GM13977 (cell line): ENCODE results near the gene DGKH.

ENCODE experiments used
- DNase-seq: peaks from one replicate; pipeline ENCODE4 v3.0.0; 2012; ENCODE audit warnings: low spot score
- in situ Hi-C: fragments of 300-500 bp; cut with MboI; formaldehyde crosslinking; loops from one replicate; pipeline ENCODE4 v1.12.0; 2022; ENCODE audit warnings: low sequenced_read_pairs, low pct_unique_long_range_greater_than_20kb, mixed read lengths, inconsistent platforms; ENCODE audit not compliant: unreplicated experiment
- TF ChIP-seq, protein P1 (sequence below): IDR thresholded peaks from 2 replicates; pipeline ENCODE4 v1.5.1; 2012; ENCODE audit warnings: mild to moderate bottlenecking, control low read depth; ENCODE audit not compliant: insufficient read depth; ENCODE audit errors: extremely low read depth, missing control alignments

The DGKH gene

DNA sequence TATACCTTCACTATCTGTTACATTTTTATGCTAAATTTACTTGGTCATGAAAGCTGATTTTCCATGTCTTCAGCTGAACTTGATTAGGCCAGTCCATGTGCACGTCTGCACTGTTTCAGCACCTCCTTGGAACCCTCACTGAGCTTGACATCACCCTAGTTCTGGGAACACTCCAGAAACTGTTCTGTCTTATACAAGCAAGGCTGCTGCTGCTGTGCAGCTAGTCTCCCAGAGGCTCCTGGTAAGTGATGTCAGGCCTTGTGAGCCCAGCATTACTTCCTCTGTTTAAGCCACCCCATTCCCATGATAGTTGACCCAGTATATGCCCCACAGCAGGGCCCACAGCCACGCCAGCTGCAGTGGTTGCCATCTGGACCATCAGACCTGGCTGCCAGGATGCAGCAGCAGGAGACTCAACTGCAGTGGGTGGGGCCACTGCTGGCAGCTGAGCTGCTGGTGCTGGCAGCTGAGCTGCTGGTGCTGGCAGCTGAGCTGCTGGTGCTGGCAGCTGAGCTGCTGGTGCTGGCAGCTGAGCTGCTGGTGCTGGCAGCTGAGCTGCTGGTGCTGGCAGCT lies 133.0 kb downstream of the DGKH start:
- DNase-seq = no peak

GRCh38 chr13:42189061-42189460 lies 140.6 kb downstream of the DGKH start:
- no peak for DNase-seq
- in situ Hi-C loops = no loop called here

More for the DNA sequence above, 133.0 kb downstream of the DGKH start:
- TF ChIP-seq, protein P1, sequence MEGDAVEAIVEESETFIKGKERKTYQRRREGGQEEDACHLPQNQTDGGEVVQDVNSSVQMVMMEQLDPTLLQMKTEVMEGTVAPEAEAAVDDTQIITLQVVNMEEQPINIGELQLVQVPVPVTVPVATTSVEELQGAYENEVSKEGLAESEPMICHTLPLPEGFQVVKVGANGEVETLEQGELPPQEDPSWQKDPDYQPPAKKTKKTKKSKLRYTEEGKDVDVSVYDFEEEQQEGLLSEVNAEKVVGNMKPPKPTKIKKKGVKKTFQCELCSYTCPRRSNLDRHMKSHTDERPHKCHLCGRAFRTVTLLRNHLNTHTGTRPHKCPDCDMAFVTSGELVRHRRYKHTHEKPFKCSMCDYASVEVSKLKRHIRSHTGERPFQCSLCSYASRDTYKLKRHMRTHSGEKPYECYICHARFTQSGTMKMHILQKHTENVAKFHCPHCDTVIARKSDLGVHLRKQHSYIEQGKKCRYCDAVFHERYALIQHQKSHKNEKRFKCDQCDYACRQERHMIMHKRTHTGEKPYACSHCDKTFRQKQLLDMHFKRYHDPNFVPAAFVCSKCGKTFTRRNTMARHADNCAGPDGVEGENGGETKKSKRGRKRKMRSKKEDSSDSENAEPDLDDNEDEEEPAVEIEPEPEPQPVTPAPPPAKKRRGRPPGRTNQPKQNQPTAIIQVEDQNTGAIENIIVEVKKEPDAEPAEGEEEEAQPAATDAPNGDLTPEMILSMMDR = no peak
- in situ Hi-C loops = no loop called here

DNA sequence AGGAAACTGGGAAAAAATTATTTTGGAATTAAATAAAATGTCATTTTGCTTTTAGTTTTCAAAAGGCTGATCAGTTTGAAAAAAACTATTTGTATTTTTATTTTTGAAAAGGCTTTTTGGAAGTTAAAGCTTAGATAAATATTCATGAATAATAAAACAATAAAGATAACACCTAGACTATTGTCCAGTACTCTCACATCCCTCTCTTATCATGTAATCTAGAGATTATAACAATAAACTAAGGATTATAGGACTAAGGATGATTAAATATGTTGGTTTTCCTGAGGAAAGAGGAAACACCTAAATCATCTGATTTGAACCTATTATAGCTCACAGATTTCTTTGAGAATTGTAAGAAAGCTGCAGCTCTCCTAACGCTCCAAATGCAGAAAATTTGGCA lies 142.1 kb downstream of the DGKH start:
- in situ Hi-C loops = no loop called here
- no peak for DNase-seq
- TF ChIP-seq, protein P1 = no peak

More at GRCh38 chr13:42189061-42189460, 140.6 kb downstream of the DGKH start:
- TF ChIP-seq, protein P1 = no peak

DNA sequence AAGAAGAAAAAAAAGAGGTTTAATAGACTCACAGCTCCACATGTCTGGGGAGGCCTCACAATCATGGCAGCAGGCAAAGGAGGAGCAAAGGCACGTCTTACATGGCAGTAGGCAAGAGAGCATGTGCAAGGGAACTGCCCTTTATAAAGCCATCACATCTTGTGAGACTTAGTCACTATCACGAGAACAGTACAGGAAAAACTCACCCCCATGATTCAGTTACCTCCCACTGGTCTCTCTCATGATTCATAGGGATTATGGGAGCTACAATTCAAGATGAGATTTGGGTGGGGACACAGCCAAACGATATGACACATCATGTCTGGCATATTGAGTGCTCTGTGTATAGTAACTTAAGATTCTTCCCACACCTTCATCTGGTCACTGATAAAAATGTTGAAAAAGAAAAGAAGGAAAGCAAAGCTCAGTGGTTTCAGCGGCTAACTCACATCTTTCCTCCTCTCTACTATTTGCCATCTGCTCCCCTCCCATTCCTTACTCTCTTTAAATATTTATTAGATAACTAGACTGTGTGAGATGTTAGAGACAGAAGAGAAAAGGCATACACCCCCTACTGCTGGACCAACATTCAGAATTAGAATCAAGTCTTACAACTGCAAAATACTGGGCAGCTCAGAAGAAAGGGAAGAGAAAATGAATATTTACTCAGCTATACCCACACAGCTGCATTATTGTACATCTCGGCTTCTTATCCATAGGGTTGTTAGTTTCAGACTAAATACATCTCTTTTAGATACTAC lies 163.4 kb downstream of the DGKH start:
- in situ Hi-C loops = no loop called here
- TF ChIP-seq, protein P1 = no peak
- no peak for DNase-seq

DNA sequence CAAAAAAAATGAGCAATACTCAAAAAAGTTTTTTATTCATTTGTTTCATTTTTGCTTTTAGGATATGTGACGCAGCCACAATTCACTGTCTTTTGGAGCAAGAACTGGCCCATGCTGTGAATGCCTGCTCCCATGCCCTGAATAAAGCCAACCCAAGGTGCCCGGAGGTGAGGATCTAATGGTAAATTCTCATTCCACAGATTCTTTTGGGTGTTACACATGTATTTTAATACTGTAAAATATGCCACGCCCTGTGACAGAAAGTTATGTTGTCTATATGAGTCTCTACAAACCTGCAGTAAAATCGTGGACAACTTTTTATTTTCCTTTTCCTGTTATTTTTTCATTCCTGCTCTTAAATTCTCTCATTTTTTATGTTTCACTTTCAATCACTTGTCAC lies 166.0 kb downstream of the DGKH start:
- DNase-seq = no peak
- in situ Hi-C loops = no loop called here
- TF ChIP-seq, protein P1 = no peak

GRCh38 chr13:42215578-42216421 lies 167.4 kb downstream of the DGKH start:
- in situ Hi-C loops = no loop called here
- peak; percentile 8 for DNase-seq
- TF ChIP-seq, protein P1 = peak; percentile 66
